ENCODE data around the gene RHD. TPM values are rescaled to one million over a fixed set of nuclear protein-coding genes. Genes with fewer than 3 reads are reported as not detected.
"Not testable (repeated sequence)": the region's sequence is repeated elsewhere in the genome, so short reads cannot be mapped to it uniquely, and the experiment has no call there.

RHD gene
- total RNA-seq (not detected), polyA plus RNA-seq (0.46 TPM)

DNA sequence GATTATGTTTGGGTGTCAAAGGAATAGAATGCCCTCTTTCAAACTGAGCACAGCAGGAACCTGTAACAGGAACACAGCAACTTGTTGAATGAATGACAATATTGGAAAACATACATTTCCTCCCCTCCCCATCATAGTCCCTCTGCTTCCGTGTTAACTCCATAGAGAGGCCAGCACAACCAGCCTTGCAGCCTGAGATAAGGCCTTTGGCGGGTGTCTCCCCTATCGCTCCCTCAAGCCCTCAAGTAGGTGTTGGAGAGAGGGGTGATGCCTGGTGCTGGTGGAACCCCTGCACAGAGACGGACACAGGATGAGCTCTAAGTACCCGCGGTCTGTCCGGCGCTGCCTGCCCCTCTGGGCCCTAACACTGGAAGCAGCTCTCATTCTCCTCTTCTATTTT is at the start of gene RHD:
TSS of gene RHD (plus strand) at position 272 of the 400 bp plus-strand sequence. CDS start at position 311, 39 bp downstream.
- H3K4me1 ChIP-seq (ENCODE audit: insufficient read depth, low read length); POLR2A ChIA-PET; CTCF ChIA-PET: not testable (repeated sequence)

DNA sequence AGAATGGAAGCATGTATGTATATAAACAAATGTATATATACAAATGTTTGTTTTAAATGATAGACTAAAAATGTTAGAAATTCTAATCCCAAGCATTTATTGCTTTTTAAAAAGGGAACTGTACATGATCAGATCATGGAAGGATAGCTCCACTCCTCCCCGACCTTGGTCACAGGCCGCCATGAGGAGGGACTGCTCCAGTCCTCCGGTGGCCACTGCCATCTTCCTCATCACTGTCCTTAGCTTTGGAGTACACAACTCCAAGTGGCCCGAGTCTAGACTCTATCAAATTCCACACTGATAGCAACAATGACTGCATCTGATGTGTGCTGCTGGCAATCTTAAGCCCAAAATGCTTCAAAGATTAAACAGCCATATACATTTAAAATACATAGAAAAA is 49.7 kb upstream of the RHD start:
- H3K4me3 Mint-ChIP-seq: no peak overlapping the region
- POLR2A ChIA-PET: no interaction called here
- Histone ChIP-seq H3K4me1 (ENCODE audit: insufficient read depth, low read length) (no peaks in the 10 kb centered on the region), H3K27ac (ENCODE audit: low read depth, low read length) (no peak overlapping the region), H3K36me3 (ENCODE audit: insufficient read depth, low read length) (peaks cover 44% of the 10 kb centered on the region), H3K9me3 (ENCODE audit: low read length) (no peaks in the 10 kb centered on the region), H3K4me3 (ENCODE audit: low read length) (no peak overlapping the region), H3K27me3 (ENCODE audit: insufficient read depth, low read length, poor library complexity, severe bottlenecking) (no peaks in the 10 kb centered on the region)
- peak overlapping the region in 1 of 8 donors; percentile 23 for H3K27ac Mint-ChIP-seq
- no peaks in the 10 kb centered on the region for H3K27me3 Mint-ChIP-seq
- H3K9me3 Mint-ChIP-seq: no peaks in the 10 kb centered on the region
- DNase-seq: no peak
- peaks cover 2 to 64% (median 22%) of the 10 kb centered on the region in 3 donors for H3K36me3 Mint-ChIP-seq
- peaks cover 4 to 6% (median 5%) of the 10 kb centered on the region in 3 donors for H3K4me1 Mint-ChIP-seq
- CTCF ChIA-PET: interaction anchor here (2.0 kb wide), 1 partner anchor 9 kb away, joined by 5 read pairs; the partner anchor contains the start of gene SYF2

More for the DNA sequence above, at the start of gene RHD:
- H3K27me3 ChIP-seq (ENCODE audit: insufficient read depth, low read length, poor library complexity, severe bottlenecking); H3K36me3 ChIP-seq (ENCODE audit: insufficient read depth, low read length); H3K27me3 Mint-ChIP-seq; H3K36me3 Mint-ChIP-seq; H3K4me3 ChIP-seq (ENCODE audit: low read length); H3K4me1 Mint-ChIP-seq; H3K9me3 ChIP-seq (ENCODE audit: low read length); H3K27ac Mint-ChIP-seq; DNase-seq; H3K9me3 Mint-ChIP-seq: not testable (repeated sequence)
- peak within 1 kb of the TSS; percentile 51 for H3K27ac ChIP-seq (ENCODE audit: low read depth, low read length)
- peak within 1 kb of the TSS in 1 of 7 donors; percentile 87 for H3K4me3 Mint-ChIP-seq

DNA sequence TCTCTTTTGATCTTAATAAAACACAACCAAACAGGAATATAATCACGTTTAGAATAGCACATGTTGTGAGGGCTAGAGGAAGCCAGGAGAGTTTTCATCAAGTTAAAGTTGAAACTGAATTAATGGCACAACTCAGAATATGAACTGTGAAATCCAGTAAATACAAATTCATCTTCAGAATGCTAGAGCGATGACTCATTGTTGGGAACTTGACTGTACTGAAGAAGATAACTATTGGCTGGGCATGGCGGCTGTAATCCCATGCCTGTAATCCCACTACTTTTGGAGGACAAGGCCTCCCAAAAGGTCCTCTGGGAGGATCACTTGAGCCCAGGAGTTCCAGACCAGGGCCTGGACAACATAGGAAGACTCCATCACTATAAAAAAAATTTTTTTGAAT is 48.8 kb upstream of the RHD start:
- H3K27ac ChIP-seq (ENCODE audit: low read depth, low read length): no peak overlapping the region
- H3K4me1 ChIP-seq (ENCODE audit: insufficient read depth, low read length): no peaks in the 10 kb centered on the region
- H3K36me3 ChIP-seq (ENCODE audit: insufficient read depth, low read length): peaks cover 53% of the 10 kb centered on the region
- no peak for DNase-seq
- H3K27me3 ChIP-seq (ENCODE audit: insufficient read depth, low read length, poor library complexity, severe bottlenecking): no peaks in the 10 kb centered on the region
- no peak overlapping the region for H3K4me3 ChIP-seq (ENCODE audit: low read length)
- H3K4me3 Mint-ChIP-seq: no peak overlapping the region
- ChIA-PET POLR2A (no interaction called here), CTCF (interaction anchor here (2.0 kb wide), 1 partner anchor 8 kb away, joined by 5 read pairs; the partner anchor contains the start of gene SYF2)
- no peaks in the 10 kb centered on the region for H3K27me3 Mint-ChIP-seq
- H3K9me3 Mint-ChIP-seq: no peaks in the 10 kb centered on the region
- peak overlapping the region in 1 of 8 donors; percentile 9 for H3K27ac Mint-ChIP-seq
- peaks cover 9% of the 10 kb centered on the region in 3 donors for H3K4me1 Mint-ChIP-seq
- peaks cover 2 to 71% (median 24%) of the 10 kb centered on the region in 3 donors for H3K36me3 Mint-ChIP-seq
- no peaks in the 10 kb centered on the region for H3K9me3 ChIP-seq (ENCODE audit: low read length)

DNA sequence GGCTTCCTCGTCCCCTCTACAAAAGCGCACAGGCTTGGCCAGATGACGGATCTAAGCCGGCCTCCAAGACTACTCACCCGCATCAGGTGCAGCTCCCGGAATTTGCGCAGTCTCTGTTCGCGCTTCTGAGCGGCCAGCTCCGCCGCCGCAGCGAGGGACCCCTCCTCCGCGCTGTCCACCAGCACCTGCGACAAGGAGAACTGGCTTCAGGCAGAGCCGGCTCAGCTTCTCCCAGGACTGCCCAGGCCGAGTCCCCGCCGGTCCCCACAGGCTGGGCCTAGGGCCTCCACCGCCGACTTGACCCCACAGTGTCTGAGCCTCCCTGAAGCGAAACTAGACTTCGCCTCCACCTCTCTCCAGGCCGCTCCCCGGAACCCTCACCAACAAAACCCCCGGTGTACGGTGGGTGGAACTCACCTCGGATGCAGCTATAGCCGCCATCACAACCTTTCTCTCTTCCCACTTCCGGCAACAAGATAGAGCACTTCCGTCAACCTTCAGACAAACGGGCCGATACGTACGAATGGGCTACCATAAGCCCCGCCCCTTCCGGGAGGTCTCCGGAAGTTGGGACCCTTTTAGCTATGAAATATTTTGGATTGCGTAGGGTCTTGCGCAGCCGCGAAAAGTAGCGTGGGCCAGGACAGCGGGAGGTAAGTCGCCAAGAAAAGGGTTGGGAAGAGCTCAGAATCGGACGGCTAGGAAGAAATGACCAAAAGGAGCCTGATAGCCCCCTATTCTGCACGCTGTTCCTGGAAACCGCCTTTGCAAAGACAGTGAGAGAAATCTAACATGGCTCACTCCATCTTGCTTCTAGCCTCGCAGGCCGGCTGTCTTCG is 40.1 kb upstream of the RHD start, which contains the start of gene SYF2:
TSS of gene SYF2 (minus strand) at position 476 of the 839 bp plus-strand sequence. CDS start at position 441, 35 bp downstream.
- no peak within 1 kb of the TSS for H3K4me3 Mint-ChIP-seq
- no peaks in the 10 kb centered on the region for H3K27me3 Mint-ChIP-seq
- CTCF ChIA-PET: interaction anchor here (0.9 to 2.2 kb wide), 7 partner anchors 10 to 580 kb away, joined by 3 to 11 read pairs (median 3); partner anchors contain the start of gene RSRP1
- Histone ChIP-seq H3K27me3 (ENCODE audit: insufficient read depth, low read length, poor library complexity, severe bottlenecking) (no peaks in the 10 kb centered on the region), H3K27ac (ENCODE audit: low read depth, low read length) (peak within 1 kb of the TSS; percentile 97), H3K9me3 (ENCODE audit: low read length) (no peaks in the 10 kb centered on the region), H3K4me1 (ENCODE audit: insufficient read depth, low read length) (peaks cover 23% of the 10 kb centered on the region), H3K36me3 (ENCODE audit: insufficient read depth, low read length) (peaks cover 22% of the 10 kb centered on the region), H3K4me3 (ENCODE audit: low read length) (peak within 1 kb of the TSS; percentile 88)
- H3K4me1 Mint-ChIP-seq: peaks cover 31 to 46% (median 37%) of the 10 kb centered on the region in 3 donors
- POLR2A ChIA-PET: interaction anchor here (0.6 to 4.4 kb wide), 23 partner anchors 8 to 880 kb away, joined by 3 to 114 read pairs (median 4); partner anchors contain the start of genes MACO1, MTFR1L, NIPAL3 and PDIK1L
- peak; percentile 82 to 95 (median 91) for DNase-seq
- H3K9me3 Mint-ChIP-seq: no peaks in the 10 kb centered on the region
- H3K27ac Mint-ChIP-seq: no peak within 1 kb of the TSS
- H3K36me3 Mint-ChIP-seq: peaks cover 0 to 49% (median 5%) of the 10 kb centered on the region in 3 donors

DNA sequence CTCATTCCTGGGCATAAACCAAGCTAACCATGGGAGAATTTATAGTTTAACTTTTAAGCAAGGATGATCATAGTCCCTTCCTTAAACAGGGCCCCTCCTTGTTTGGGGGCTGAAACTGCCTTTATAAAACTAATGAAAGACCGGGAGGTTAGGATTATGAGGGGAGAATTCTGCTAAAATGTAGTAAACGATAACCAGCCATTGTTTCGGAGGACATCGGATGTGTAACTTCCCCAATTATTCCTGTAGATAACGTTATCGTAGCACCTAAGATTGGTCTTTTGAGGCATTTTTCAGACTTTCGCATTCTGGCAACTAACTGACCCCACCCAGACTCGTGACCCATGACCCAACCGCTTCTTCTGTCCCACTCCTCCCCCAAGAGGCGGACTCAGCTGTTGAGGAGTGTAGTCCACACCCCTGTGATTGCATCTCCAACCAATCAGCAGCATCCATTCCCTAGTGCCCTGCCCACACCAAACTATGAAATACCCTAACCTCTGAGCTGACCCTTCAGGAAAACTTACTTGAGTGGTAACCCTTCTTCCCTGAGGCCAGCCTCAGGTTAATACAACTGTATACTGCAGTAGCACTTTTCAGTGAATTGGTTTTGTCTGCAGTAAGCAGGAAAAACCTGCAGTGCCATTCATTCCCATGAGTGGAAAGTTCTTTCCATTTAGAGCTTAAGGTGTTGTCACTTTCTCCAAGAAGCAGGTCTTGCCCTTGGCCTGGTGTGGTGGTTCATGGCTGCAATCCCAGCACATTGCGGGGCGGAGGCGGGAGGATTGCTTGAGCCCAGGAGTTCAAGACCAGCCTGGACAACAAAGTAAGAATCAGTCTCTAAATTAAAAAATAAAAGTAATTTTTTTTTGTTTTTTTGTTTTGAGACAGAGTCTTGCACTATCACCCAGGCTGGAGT is 39.2 kb upstream of the RHD start:
- ChIA-PET POLR2A (interaction anchor here (0.6 to 4.4 kb wide), 19 partner anchors 9 to 879 kb away, joined by 3 to 114 read pairs (median 4); partner anchors contain the start of genes MACO1, MTFR1L, NIPAL3 and PDIK1L), CTCF (interaction anchor here (0.9 to 2.2 kb wide), 6 partner anchors 12 to 579 kb away, joined by 3 to 11 read pairs (median 3); partner anchors contain the start of gene RSRP1)
- peak; percentile 31 to 68 (median 48) for DNase-seq
- Mint-ChIP-seq H3K9me3 (no peaks in the 10 kb centered on the region), H3K4me3 (no peak overlapping the region), H3K27ac (no peak overlapping the region), H3K27me3 (no peaks in the 10 kb centered on the region), H3K36me3 (peaks cover 0 to 42% (median 1%) of the 10 kb centered on the region in 3 donors), H3K4me1 (peaks cover 29 to 51% (median 40%) of the 10 kb centered on the region in 3 donors)
- H3K36me3 ChIP-seq (ENCODE audit: insufficient read depth, low read length): peaks cover 13% of the 10 kb centered on the region
- no peaks in the 10 kb centered on the region for H3K9me3 ChIP-seq (ENCODE audit: low read length)
- peak overlapping the region; percentile 88 for H3K4me3 ChIP-seq (ENCODE audit: low read length)
- no peaks in the 10 kb centered on the region for H3K27me3 ChIP-seq (ENCODE audit: insufficient read depth, low read length, poor library complexity, severe bottlenecking)
- H3K27ac ChIP-seq (ENCODE audit: low read depth, low read length): peak overlapping the region; percentile 97
- H3K4me1 ChIP-seq (ENCODE audit: insufficient read depth, low read length): peaks cover 23% of the 10 kb centered on the region

DNA sequence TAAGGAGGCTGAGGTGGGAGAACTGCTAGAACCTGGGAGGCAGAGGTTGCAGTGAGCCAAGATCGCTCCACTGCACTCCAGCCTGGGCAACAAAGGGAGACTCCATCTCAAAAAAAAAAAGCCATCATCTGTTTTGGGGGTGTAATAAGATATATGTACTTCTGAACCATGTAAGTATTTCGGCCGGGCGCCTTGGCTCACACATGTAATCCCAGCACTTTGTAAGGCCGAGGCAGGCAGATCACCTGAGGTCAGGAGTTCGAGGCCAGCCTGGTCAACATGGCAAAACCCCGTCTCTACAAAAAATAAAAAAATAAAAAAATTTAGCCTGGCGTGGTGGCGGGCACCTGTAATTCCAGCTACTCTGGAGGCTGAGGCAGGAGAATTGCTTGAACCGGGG is 36.9 kb upstream of the RHD start:
- DNase-seq; H3K27me3 ChIP-seq (ENCODE audit: insufficient read depth, low read length, poor library complexity, severe bottlenecking); H3K9me3 Mint-ChIP-seq; H3K27me3 Mint-ChIP-seq; H3K27ac Mint-ChIP-seq; H3K36me3 ChIP-seq (ENCODE audit: insufficient read depth, low read length); H3K4me3 ChIP-seq (ENCODE audit: low read length); H3K27ac ChIP-seq (ENCODE audit: low read depth, low read length); H3K9me3 ChIP-seq (ENCODE audit: low read length); CTCF ChIA-PET: not testable (repeated sequence)
- H3K36me3 Mint-ChIP-seq: peaks cover 0 to 33% (median 1%) of the 10 kb centered on the region in 3 donors
- peaks cover 35 to 56% (median 50%) of the 10 kb centered on the region in 3 donors for H3K4me1 Mint-ChIP-seq
- H3K4me3 Mint-ChIP-seq: peak overlapping the region in 1 of 7 donors; percentile 55
- POLR2A ChIA-PET: interaction anchor here (0.6 to 4.4 kb wide), 2 partner anchors 10 to 264 kb away, joined by 4 to 114 read pairs; partner anchors contain the start of gene RSRP1
- peaks cover 35% of the 10 kb centered on the region for H3K4me1 ChIP-seq (ENCODE audit: insufficient read depth, low read length)

DNA sequence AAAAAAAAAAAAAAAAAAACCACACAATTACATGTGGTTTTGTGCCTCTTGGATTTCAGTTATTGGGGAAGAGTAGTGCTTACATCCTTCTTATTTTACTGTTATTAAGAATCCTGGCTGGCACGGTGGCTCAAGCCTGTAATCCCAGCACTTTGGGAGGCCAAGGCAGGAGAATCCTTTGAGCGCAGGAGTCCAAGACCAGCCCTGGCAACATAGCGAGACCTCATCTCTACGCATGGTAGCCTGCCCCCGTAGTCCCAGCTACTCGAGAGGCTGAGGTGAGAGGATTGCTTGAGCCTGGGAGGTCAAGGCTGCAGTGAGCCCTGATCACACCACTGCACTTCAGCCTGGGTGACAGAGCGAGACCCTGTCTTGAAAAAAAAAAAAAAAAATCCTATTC is 36.0 kb upstream of the RHD start:
- H3K9me3 ChIP-seq (ENCODE audit: low read length); H3K4me3 ChIP-seq (ENCODE audit: low read length); H3K27me3 Mint-ChIP-seq; CTCF ChIA-PET; H3K36me3 ChIP-seq (ENCODE audit: insufficient read depth, low read length); H3K27me3 ChIP-seq (ENCODE audit: insufficient read depth, low read length, poor library complexity, severe bottlenecking); DNase-seq; H3K9me3 Mint-ChIP-seq: not testable (repeated sequence)
- H3K36me3 Mint-ChIP-seq: peaks cover 0 to 32% (median 1%) of the 10 kb centered on the region in 3 donors
- peaks cover 37% of the 10 kb centered on the region for H3K4me1 ChIP-seq (ENCODE audit: insufficient read depth, low read length)
- POLR2A ChIA-PET: interaction anchor here (0.6 kb wide), 1 partner anchor 263 kb away, joined by 4 read pairs; no protein-coding TSS in a partner anchor
- H3K27ac Mint-ChIP-seq: peak overlapping the region in 2 of 8 donors; percentile 21 to 50
- H3K27ac ChIP-seq (ENCODE audit: low read depth, low read length): peak overlapping the region; percentile 68
- H3K4me1 Mint-ChIP-seq: peaks cover 35 to 57% (median 48%) of the 10 kb centered on the region in 3 donors
- H3K4me3 Mint-ChIP-seq: peak overlapping the region in 1 of 7 donors; percentile 11

Measured in CD8-positive, alpha-beta memory T cell (primary cell).